Measurements from ENCODE around the gene FUNDC2. TPM values are rescaled to one million over a fixed set of nuclear protein-coding genes. Genes with fewer than 3 reads are reported as not detected.

FUNDC2 gene
- total and polyA plus RNA-seq, 10 of the 15 experiments (the other 5 are each of a cell fraction or from before 2014, with no cell fraction given): 70.5 to 353 (median 165) TPM

GRCh38 chrX:155094468-155095061 is 67.9 kb downstream of the FUNDC2 start:
- no peaks in the 10 kb centered on the region for H3K79me2 ChIP-seq (ENCODE audit: control insufficient read depth, insufficient read depth, low read length)
- no peak overlapping the region for H2AFZ ChIP-seq (ENCODE audit: control insufficient read depth, low read depth, low read length)
- H3K27me3 ChIP-seq (replicated peaks in 1 of 2; ENCODE audit: control insufficient read depth in 2 of 2, insufficient read depth in 2 of 2, low read length in 1 of 2): no peaks in the 10 kb centered on the region
- ChIA-PET RAD21 (ENCODE audit: unreplicated experiment) (interaction anchor here (0.8 kb wide), 1 partner anchor 10 kb away, joined by 3 read pairs; no protein-coding TSS in a partner anchor), CTCF (interaction anchor here (0.7 to 4.0 kb wide), 21 partner anchors 9 to 518 kb away, joined by 3 to 18 read pairs (median 5); partner anchors contain the start of genes SPRY3, TMLHE and VBP1), SMC1A (ENCODE audit: uncharacterized antibody, unreplicated experiment) (interaction anchor here (0.9 to 1.7 kb wide), 6 partner anchors 10 to 555 kb away, joined by 3 to 5 read pairs (median 4); no protein-coding TSS in a partner anchor), POLR2A (no interaction called here)
- ATAC-seq: peak; percentile 82
- H3K36me3 ChIP-seq (ENCODE audit: control insufficient read depth in 2 of 2, insufficient read depth in 2 of 2, low read length in 1 of 2): no peaks in the 10 kb centered on the region; a peak in 1 of 4 replicates
- H3K4me3 ChIP-seq: no peak overlapping the region
- intact Hi-C loops (cut with micrococcal nuclease; ENCODE audit: unreplicated experiment): loop anchor here (1.0 kb wide), 1 partner anchor 726 kb away; no protein-coding TSS in a partner anchor
- no peak overlapping the region for H3K27ac ChIP-seq (ENCODE audit: control insufficient read depth, insufficient read depth)
- H3K9ac ChIP-seq (ENCODE audit: control insufficient read depth, insufficient read depth, low read length): no peak overlapping the region
- WGBS (ENCODE audit: insufficient coverage, insufficient replicate concordance, low lambda C conversion rate, missing lambda C conversion rate): 53% methylated on average over 4 of the region's 4 CpGs
- no peak for DNase-seq (ENCODE audit: low read depth, low spot score)
- no peak overlapping the region for H3K4me2 ChIP-seq (ENCODE audit: control insufficient read depth, insufficient read depth)
- in situ Hi-C loops (cut with MboI): no loop called here
- no TSS peak for BruUV-seq (replicated peaks)
- peak; percentile 42 to 63 (median 54) for TF ChIP-seq CTCF (IDR thresholded peaks at IDR 0.05 in 2 of 3, conservative IDR thresholded peaks at IDR 0.05 in 1 of 3; ENCODE audit: control insufficient read depth in 2 of 3, extremely low read depth in 1 of 3, insufficient read depth in 1 of 3, low read depth in 3 of 3, low read length in 3 of 3)
- TF ChIP-seq RAD21 (IDR thresholded peaks at IDR 0.05; ENCODE audit: insufficient read depth, low read depth, low read length): peak; percentile 54
- 0 out of 3 replicates have a peak, but pooled peaks have one; percentile 17 for TF ChIP-seq POU2F2 (IDR thresholded peaks at IDR 0.05; ENCODE audit: borderline replicate concordance, low read depth, low read length)
- TF ChIP-seq GABPA (IDR thresholded peaks at IDR 0.05; ENCODE audit: low read depth): no peak
- peak; percentile 52; the same call in 1 of the 2 replicates for TF ChIP-seq SMC3 (IDR thresholded peaks at IDR 0.05; ENCODE audit: borderline replicate concordance, low read length)
- no peak for TF ChIP-seq HDAC6 (IDR thresholded peaks at IDR 0.05; ENCODE audit: unreplicated experiment)
- no peaks in the 10 kb centered on the region for H3K9me3 ChIP-seq (replicated peaks; ENCODE audit: control insufficient read depth, insufficient read depth, low read length)
- H3K4me1 ChIP-seq (ENCODE audit: control insufficient read depth, insufficient read depth, low read length): no peaks in the 10 kb centered on the region
- no peaks in the 10 kb centered on the region for H4K20me1 ChIP-seq (ENCODE audit: control insufficient read depth, insufficient read depth)
- FAIRE-seq: peak; percentile 23
